GM10248 (cell line): ENCODE results near the gene ACO2.

Experiments
- CTCF ChIA-PET: fragments of 300-600 bp; sonication (Branson Sonifier 250); formaldehyde crosslinking; extraction: SDS; loops from one replicate; lab custom pipeline; 2021; ENCODE audit warnings: antibody characterized with exemption; lab: Yijun Ruan, JAX
- POLR2A ChIA-PET: fragments of 350-650 bp; sonication (Branson Sonifier 250); formaldehyde crosslinking; extraction: SDS; loops from one replicate; lab custom pipeline; 2020; ENCODE audit warnings: antibody characterized with exemption; lab: Yijun Ruan, JAX
- DNase-seq: peaks from one replicate; pipeline ENCODE4 v3.0.0; 2012; ENCODE audit errors: extremely low spot score
- TF ChIP-seq, protein P1 (sequence below): IDR thresholded peaks from 2 replicates; pipeline ENCODE4 v1.5.1; 2012; ENCODE audit warnings: mild to moderate bottlenecking, low read depth; ENCODE audit errors: extremely low read depth, missing control alignments, control extremely low read depth

ACO2 gene

DNA sequence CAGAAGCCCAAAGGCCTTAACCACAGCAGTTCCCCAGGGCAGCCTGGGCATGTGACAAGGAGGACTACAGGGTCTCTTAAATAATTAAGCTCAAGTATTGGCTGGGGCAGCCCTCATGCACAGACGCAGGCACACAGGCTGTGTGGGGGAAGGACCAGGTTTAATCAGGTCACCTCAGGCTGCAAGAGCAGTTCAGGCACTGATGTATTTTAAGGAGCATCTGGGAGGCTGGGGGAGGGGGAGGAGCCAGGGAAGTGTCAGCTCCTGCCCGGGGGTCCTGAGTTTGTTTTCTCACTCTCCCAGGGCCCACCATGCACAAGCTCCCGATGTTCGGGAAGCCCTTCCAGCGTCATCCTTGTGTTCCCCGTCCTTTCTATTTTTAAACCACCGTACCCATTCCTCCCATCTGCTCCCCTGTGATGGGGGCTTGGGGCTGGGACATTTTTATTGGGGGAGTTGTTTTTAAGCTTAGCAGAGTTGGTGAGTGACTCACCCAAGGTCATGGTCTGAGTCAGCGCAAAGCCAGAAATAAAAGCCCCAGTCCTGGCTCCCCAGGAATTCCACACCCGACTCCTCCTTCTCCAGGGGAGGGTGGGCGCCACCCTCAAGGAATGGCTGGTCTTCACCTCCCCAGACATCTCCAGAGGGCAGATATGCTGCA, 94.3 kb downstream of the ACO2 start:
- CTCF ChIA-PET = interaction anchor here (1.3 to 1.4 kb wide), 2 partner anchors 10 to 11 kb away, joined by 3 read pairs; no protein-coding TSS in a partner anchor
- DNase-seq = no peak

DNA sequence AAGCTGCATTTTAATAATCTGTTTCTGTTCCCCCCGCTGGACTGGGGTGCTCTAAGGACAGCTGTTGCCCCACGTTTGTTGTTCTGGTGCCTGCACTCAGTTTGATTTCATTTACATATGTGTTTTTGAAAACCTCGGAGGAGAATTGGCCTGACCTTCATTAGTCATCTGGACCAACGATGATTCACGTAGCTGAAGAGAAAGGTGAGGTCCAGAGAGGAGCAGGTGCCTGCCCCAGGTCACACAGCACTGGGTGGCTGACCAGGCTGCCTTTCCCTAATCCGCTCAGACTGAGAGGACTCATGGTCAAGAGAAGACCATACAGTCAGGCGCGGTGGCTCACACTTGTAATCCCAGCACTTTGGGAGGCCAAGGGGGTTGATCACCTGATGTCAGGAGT, 95.6 kb downstream of the ACO2 start:
- DNase-seq = no peak
- POLR2A ChIA-PET = no interaction called here
- CTCF ChIA-PET = no interaction called here
- TF ChIP-seq, protein P1, sequence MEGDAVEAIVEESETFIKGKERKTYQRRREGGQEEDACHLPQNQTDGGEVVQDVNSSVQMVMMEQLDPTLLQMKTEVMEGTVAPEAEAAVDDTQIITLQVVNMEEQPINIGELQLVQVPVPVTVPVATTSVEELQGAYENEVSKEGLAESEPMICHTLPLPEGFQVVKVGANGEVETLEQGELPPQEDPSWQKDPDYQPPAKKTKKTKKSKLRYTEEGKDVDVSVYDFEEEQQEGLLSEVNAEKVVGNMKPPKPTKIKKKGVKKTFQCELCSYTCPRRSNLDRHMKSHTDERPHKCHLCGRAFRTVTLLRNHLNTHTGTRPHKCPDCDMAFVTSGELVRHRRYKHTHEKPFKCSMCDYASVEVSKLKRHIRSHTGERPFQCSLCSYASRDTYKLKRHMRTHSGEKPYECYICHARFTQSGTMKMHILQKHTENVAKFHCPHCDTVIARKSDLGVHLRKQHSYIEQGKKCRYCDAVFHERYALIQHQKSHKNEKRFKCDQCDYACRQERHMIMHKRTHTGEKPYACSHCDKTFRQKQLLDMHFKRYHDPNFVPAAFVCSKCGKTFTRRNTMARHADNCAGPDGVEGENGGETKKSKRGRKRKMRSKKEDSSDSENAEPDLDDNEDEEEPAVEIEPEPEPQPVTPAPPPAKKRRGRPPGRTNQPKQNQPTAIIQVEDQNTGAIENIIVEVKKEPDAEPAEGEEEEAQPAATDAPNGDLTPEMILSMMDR = no peak

More for the DNA sequence above, 94.3 kb downstream of the ACO2 start:
- POLR2A ChIA-PET = no interaction called here
- TF ChIP-seq, protein P1 = no peak

DNA sequence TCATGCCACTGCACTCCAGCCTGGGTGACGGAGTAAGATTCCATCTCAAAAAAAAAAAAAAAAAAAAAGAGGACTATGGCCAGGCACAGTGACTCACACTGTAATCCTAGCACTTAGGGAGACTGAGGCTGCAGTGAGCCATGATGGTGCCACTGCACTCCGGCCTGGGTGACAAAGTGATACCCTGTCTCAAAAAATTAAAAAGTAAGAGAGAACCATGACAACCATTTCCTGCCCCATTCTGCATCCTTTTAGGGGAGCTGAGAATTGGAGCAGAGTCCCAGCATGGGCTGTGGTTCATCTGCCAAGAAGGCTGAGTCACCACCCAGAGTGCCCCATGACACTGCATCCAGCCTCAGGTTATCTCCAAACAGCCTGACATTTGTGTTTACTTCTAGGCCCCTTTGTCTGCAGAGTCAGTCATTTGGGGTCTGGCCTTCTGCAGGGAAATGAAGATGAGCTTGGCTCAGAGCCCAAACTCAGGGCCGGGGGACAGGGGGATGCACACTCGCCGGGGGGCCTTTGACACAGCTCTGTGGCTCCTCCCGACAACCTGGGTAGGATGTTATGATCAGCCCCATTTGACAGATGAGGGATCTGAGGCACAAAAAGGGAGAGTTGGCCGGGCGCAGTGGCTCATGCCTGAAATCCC, 96.6 kb downstream of the ACO2 start:
- DNase-seq = no peak
- POLR2A ChIA-PET = no interaction called here
- TF ChIP-seq, protein P1 = no peak
- CTCF ChIA-PET = interaction anchor here (1.3 kb wide), 1 partner anchor 16 kb away, joined by 4 read pairs; no protein-coding TSS in a partner anchor

DNA sequence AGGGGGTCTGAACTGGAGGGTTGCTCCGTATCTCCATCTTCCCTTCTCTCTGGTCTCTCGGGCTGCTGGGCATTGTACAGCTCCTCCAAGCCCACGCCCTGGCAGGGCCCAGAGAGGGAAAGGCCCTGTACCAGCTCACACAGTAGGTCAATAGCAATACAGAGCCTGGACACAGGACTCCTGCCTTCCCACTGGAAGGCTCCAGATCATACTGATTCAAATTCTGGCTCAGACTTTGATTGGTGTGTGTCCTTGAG, 98.5 kb downstream of the ACO2 start:
- TF ChIP-seq, protein P1 = no peak
- POLR2A ChIA-PET = interaction anchor here (0.6 kb wide), 1 partner anchor 588 kb away, joined by 3 read pairs; no protein-coding TSS in a partner anchor
- CTCF ChIA-PET = interaction anchor here (1.0 to 2.6 kb wide), 4 partner anchors 10 to 30 kb away, joined by 3 to 10 read pairs (median 4); no protein-coding TSS in a partner anchor
- no peak for DNase-seq

DNA sequence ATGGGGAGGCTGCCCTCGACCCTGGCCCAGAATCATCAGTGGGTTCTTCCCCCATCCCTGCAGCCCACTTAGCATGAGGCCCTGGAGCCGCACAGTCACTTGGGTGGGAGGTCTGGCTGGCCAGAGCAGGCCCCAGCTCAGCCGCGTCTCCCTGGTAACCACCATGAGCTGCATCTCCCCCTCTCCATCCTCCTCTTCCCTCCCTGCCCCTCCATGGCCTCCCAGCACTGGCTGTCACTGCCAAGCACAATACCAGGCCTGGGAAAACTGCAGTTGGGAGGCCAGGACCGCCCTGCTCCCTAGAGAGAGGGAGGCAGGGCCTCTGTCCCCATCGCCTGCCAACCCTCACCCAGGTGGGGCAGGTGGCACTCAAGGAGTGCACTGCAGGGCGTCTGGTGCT, 99.9 kb downstream of the ACO2 start:
- DNase-seq = no peak
- ChIA-PET POLR2A (no interaction called here), CTCF (interaction anchor here (0.9 to 1.8 kb wide), 2 partner anchors 12 to 51 kb away, joined by 3 to 10 read pairs; no protein-coding TSS in a partner anchor)
- TF ChIP-seq, protein P1 = no peak

DNA sequence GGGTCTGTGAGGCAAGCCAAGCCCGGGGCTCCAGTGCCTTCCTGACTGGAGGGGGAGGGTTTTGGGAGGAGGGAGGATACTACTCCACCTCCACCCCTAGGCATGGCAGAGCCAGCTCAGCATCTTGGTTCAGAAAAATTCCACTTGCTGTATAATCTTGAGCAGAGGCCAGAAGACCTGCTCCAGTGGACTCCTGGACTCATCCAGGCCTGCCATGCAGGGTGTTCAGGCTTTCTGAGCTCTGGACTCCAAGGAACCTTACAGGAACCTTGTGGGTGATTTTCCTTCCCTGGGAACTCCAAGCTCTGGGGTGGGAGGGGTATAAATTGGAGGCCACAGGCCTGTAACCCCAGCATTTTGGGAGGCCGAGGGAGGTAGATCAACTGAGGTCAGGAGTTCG, 101.3 kb downstream of the ACO2 start:
- ChIA-PET CTCF (interaction anchor here (1.1 to 1.6 kb wide), 6 partner anchors 10 to 53 kb away, joined by 3 to 6 read pairs (median 3); no protein-coding TSS in a partner anchor), POLR2A (interaction anchor here (1.0 kb wide), 1 partner anchor 20 kb away, joined by 5 read pairs; the partner anchor contains the start of gene PMM1)
- TF ChIP-seq, protein P1 = no peak
- no peak for DNase-seq
